K562 (cell line): Measurements from ENCODE around the gene NFIC. TPM values are rescaled to one million over a fixed set of nuclear protein-coding genes. Genes with fewer than 3 reads are reported as not detected.
A peak's percentile ranks its signal among the peaks of the same experiment; 100 is the strongest.

Experiments used
- AFF1 ChIP-seq, 2 experiments: fragments of 450-650 bp; IDR thresholded peaks; 2 replicates each; pipeline ENCODE4 v1.6.1; 2018; ENCODE audit warnings: mild to moderate bottlenecking in 2 of 2, low read depth in 1 of 2; ENCODE audit not compliant: partially characterized antibody in 2 of 2
- CBFA2T2 ChIP-seq: fragments of 450-650 bp; conservative IDR thresholded peaks from 2 replicates; pipeline ENCODE4 v1.6.1; 2017; ENCODE audit warnings: mild to moderate bottlenecking
- DDX20 ChIP-seq: fragments of 450-650 bp; IDR thresholded peaks from 2 replicates; pipeline ENCODE4 v1.6.1; 2016; ENCODE audit warnings: missing genetic modification characterization, low read depth, mild to moderate bottlenecking, missing compliant biosample characterization, moderate library complexity
- EP300 ChIP-seq: IDR thresholded peaks from 2 replicates; pipeline ENCODE4 v1.6.1; 2012; ENCODE audit warnings: low read length, improper control_type of control experiment
- FOXJ2 ChIP-seq: fragments of 200-800 bp; sonication (Bioruptor generic); IDR thresholded peaks from 2 replicates; pipeline ENCODE4 v1.6.1; 2016; ENCODE audit warnings: missing genetic modification characterization, missing compliant biosample characterization
- FOXK2 ChIP-seq, 2 experiments: fragments of 450-650 bp; IDR thresholded peaks in 1 of 2; conservative IDR thresholded peaks in 1 of 2; 2 replicates each; pipeline ENCODE4 v1.6.1; 2016; ENCODE audit warnings: low read depth in 2 of 2, mild to moderate bottlenecking in 1 of 2
- HDAC6 ChIP-seq: IDR thresholded peaks from 2 replicates; pipeline ENCODE4 v1.6.1; 2012; ENCODE audit warnings: low read depth, mild to moderate bottlenecking, control low read depth, inconsistent platforms, low read length, moderate library complexity
- IRF2 ChIP-seq: sonication (generic); formaldehyde crosslinking; IDR thresholded peaks from 2 replicates; pipeline ENCODE4 v1.8.1; 2022; ENCODE audit warnings: mild to moderate bottlenecking, missing genetic modification reagents
- MAX ChIP-seq: sonication (generic); formaldehyde crosslinking; IDR thresholded peaks from 2 replicates; pipeline ENCODE4 v1.9.0; 2022; ENCODE audit warnings: mild to moderate bottlenecking, missing genetic modification reagents
- MLX ChIP-seq, 2 experiments: fragments of 450-650 bp in 1 of 2; sonication (generic) in 1 of 2; formaldehyde crosslinking; conservative IDR thresholded peaks; 2 replicates each; pipeline versions ENCODE4 v1.4.0 to v1.8.1; 2020 to 2022; ENCODE audit warnings: mild to moderate bottlenecking in 1 of 2, missing genetic modification reagents in 1 of 2
- NFE2 ChIP-seq: IDR thresholded peaks from 2 replicates; pipeline ENCODE4 v1.6.1; 2014; ENCODE audit warnings: antibody characterized with exemption, low read depth
- PREB ChIP-seq: sonication (generic); formaldehyde crosslinking; IDR thresholded peaks from 2 replicates; pipeline ENCODE4 v1.8.1; 2023; ENCODE audit warnings: mild to moderate bottlenecking, missing genetic modification reagents
- RBFOX2 ChIP-seq: fragments of 200-400 bp; formaldehyde crosslinking; IDR thresholded peaks from 2 replicates; pipeline ENCODE4 v1.6.1; 2017; ENCODE audit warnings: low read depth, mild to moderate bottlenecking, low read length, moderate library complexity
- RUNX1 ChIP-seq: sonication (generic); IDR thresholded peaks from 2 replicates; pipeline ENCODE4 v1.6.1; 2016; ENCODE audit warnings: antibody characterized with exemption, low read depth
- TCF15 ChIP-seq: fragments of 250-450 bp; sonication (Bioruptor Pico); IDR thresholded peaks from 2 replicates; pipeline ENCODE4 v1.8.0; 2022; ENCODE audit warnings: moderate library complexity, mild to moderate bottlenecking, inconsistent platforms
- ZNF121 ChIP-seq: sonication (generic); formaldehyde crosslinking; conservative IDR thresholded peaks from 2 replicates; pipeline ENCODE4 v1.8.0; 2022; ENCODE audit warnings: missing genetic modification reagents
- ZNF395 ChIP-seq: fragments of 200-800 bp; sonication (Bioruptor generic); IDR thresholded peaks from 2 replicates; pipeline ENCODE4 v1.6.1; 2017; ENCODE audit warnings: missing genetic modification characterization, missing compliant biosample characterization
- ZNF699 ChIP-seq: fragments of 250-450 bp; sonication (Bioruptor Pico); IDR thresholded peaks from 2 replicates; pipeline ENCODE4 v1.8.0; 2021; ENCODE audit warnings: mild to moderate bottlenecking, moderate library complexity; ENCODE audit not compliant: insufficient replicate concordance
- ZZZ3 ChIP-seq: fragments of 450-650 bp; IDR thresholded peaks from 2 replicates; pipeline ENCODE4 v1.6.1; 2016; ENCODE audit warnings: antibody characterized with exemption, mild to moderate bottlenecking, moderate library complexity
- polyA plus RNA-seq, 8 experiments: library from polyadenylated mRNA; depleted of rRNA in 4 of 8; stranded (reverse) in 5 of 8; unstranded in 3 of 8; fragments of >200 nt; fragmentation: Nextera tagmentation in 2 of 8; fragmentation: Illumina TruSeq in 1 of 8; extraction: Ambion mirVana in 2 of 8; extraction: Trizol in 1 of 8; gene quantifications; 2 replicates each; pipeline versions ENCODE4 v1.2.1 to v1.2.3, GENCODE V29; 2011 to 2014; ENCODE audit warnings: inconsistent platforms in 1 of 8, missing spikeins in 1 of 8
- total RNA-seq, 7 experiments: library from RNA; depleted of rRNA in 6 of 7; stranded (reverse); fragments of >200 nt in 6 of 7; fragmentation: Illumina TruSeq in 2 of 7; extraction: Trizol in 2 of 7; gene quantifications; 2 replicates each; pipeline versions ENCODE4 v1.2.1 to v1.2.3, GENCODE V29; 2011 to 2021; ENCODE audit warnings: low replicate concordance in 1 of 7

The NFIC gene
- total and polyA plus RNA-seq, 9 of the 15 experiments (the other 6 are each of a cell fraction or from before 2014, with no cell fraction given) = 0.71 to 62.1 (median 6.9) TPM

- TF ChIP-seq ZNF121 (CRISPR knock-in tag) = no peak
- TF ChIP-seq NFE2 = peak; percentile 68
- no peak for TF ChIP-seq PREB (CRISPR knock-in tag)
- no peak for TF ChIP-seq HDAC6
- TF ChIP-seq ZNF395 (CRISPR knock-in tag) = peak; percentile 61; the same call in 1 of the 2 replicates
- no peak for TF ChIP-seq TCF15
- no peak for TF ChIP-seq MLX (CRISPR knock-in tag; conservative IDR thresholded peaks at IDR 0.05)
- no peak for TF ChIP-seq IRF2 (CRISPR knock-in tag)
- no peak for TF ChIP-seq DDX20 (tag)
- TF ChIP-seq EP300 = no peak
- peak in 1 of 2 experiments; percentile 72 for TF ChIP-seq AFF1 (IDR thresholded peaks at IDR 0.05; ENCODE audit: low read depth in 1 of 2, partially characterized antibody in 2 of 2)
- TF ChIP-seq CBFA2T2 = no peak
- 0 out of 4 replicates have a peak, but pooled peaks of 1 of the 2 experiments have one; percentile 15 for TF ChIP-seq FOXK2 (conservative IDR thresholded peaks at IDR 0.05 in 1 of 2, IDR thresholded peaks at IDR 0.05 in 1 of 2; ENCODE audit: low read depth in 2 of 2)
- no peak for TF ChIP-seq RBFOX2
- no peak for TF ChIP-seq MAX
- no peak for TF ChIP-seq FOXJ2 (tag)
- no peak for TF ChIP-seq RUNX1
- TF ChIP-seq ZNF699 (CRISPR knock-in tag) = no peak
- TF ChIP-seq ZZZ3 = no peak
These were observed at the start of gene NFIC (continued) for GRCh38 chr19:3365836-3366752.
